22Rv1 (cell line): ENCODE data around the gene FAM120B.

Experiments
- CTCF ChIP-seq: fragments of 450-650 bp; IDR thresholded peaks from 2 replicates; pipeline ENCODE4 v1.5.1; 2017; ENCODE audit warnings: mild to moderate bottlenecking
- ZFX ChIP-seq: fragments of 450-650 bp; IDR thresholded peaks from 2 replicates; pipeline ENCODE4 v1.6.1; 2017; ENCODE audit warnings: antibody characterized with exemption, borderline replicate concordance

- TF ChIP-seq CTCF: no peak
- no peak for TF ChIP-seq ZFX
Measured at GRCh38 chr6:170297576-170298330, 8.8 kb upstream of the FAM120B start.
